ENCODE data around the gene GLUL. TPM values are rescaled to one million over a fixed set of nuclear protein-coding genes. Genes with fewer than 3 reads are reported as not detected.

Gene GLUL
- total RNA-seq, 1 donor from 2014 or later: 522 TPM

GRCh38 chr1:182428043-182428442 is 36.5 kb upstream of the GLUL start:
- TF ChIP-seq, protein P1, sequence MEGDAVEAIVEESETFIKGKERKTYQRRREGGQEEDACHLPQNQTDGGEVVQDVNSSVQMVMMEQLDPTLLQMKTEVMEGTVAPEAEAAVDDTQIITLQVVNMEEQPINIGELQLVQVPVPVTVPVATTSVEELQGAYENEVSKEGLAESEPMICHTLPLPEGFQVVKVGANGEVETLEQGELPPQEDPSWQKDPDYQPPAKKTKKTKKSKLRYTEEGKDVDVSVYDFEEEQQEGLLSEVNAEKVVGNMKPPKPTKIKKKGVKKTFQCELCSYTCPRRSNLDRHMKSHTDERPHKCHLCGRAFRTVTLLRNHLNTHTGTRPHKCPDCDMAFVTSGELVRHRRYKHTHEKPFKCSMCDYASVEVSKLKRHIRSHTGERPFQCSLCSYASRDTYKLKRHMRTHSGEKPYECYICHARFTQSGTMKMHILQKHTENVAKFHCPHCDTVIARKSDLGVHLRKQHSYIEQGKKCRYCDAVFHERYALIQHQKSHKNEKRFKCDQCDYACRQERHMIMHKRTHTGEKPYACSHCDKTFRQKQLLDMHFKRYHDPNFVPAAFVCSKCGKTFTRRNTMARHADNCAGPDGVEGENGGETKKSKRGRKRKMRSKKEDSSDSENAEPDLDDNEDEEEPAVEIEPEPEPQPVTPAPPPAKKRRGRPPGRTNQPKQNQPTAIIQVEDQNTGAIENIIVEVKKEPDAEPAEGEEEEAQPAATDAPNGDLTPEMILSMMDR (conservative IDR thresholded peaks at IDR 0.05): no peak
- H3K4me3 Mint-ChIP-seq: no peak overlapping the region
- H3K9me3 Mint-ChIP-seq: no peaks in the 10 kb centered on the region
- H3K36me3 Mint-ChIP-seq (ENCODE audit: low read depth): no peaks in the 10 kb centered on the region
- DNase-seq (ENCODE audit: low read depth, low spot score): no peak
- H3K4me1 Mint-ChIP-seq: no peaks in the 10 kb centered on the region
- no peak overlapping the region for H3K27ac Mint-ChIP-seq (ENCODE audit: unreplicated experiment)
- H3K27me3 Mint-ChIP-seq (ENCODE audit: low read depth): no peaks in the 10 kb centered on the region

DNA sequence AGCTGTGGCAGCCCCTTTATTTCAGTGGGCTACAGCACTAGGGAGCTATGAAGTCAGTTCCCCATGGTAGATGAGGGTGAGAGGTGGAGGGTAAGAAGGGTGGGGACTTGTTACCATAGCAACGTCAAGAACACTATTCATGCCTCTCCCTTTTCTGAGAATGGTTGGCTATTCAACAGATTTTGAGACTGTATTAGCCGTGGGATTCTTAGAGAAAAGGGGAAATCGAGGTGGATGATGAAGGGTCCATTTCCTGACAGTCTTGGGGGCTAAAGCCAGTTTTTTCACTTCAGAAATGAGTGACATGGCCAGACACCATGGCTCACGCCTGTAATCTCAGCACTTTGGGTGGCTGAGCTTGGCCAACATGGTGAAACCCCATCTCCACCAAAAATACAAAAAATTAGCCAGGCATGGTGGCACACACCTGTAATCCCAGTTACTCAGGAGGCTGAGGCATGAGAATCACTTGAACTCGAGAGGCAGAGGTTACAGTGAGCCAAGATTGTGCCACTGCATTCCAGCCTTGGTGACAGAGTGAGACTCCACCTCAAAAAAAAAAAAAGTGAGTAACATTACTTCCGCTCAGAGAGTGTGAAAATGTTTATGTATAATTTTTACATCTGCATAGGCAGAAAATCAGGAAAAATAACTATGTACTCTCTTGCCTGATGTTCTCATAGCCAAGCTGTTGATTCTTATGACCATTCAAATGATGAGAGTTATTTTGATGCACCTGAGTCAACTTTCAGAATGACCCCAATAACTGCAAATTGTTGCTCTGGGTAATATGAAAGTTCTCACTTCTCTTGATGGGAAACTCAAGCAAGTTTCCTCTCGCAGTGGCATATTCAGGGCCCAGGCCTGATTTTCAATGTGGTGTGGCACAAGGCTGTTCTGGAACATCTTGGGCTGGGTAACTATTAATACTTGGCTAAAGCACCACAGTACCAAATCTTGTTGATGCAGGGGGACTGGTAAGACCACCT is 35.1 kb upstream of the GLUL start:
- Mint-ChIP-seq H3K27ac (ENCODE audit: unreplicated experiment) (peak overlapping the region; percentile 46), H3K36me3 (ENCODE audit: low read depth) (no peaks in the 10 kb centered on the region), H3K9me3 (no peaks in the 10 kb centered on the region), H3K4me1 (no peaks in the 10 kb centered on the region), H3K4me3 (no peak overlapping the region), H3K27me3 (ENCODE audit: low read depth) (no peaks in the 10 kb centered on the region)
- TF ChIP-seq, protein P1 (conservative IDR thresholded peaks at IDR 0.05): no peak
- no peak for DNase-seq (ENCODE audit: low read depth, low spot score)

- H3K4me3 Mint-ChIP-seq: no peak overlapping the region
- no peak overlapping the region for H3K27ac Mint-ChIP-seq (ENCODE audit: unreplicated experiment)
- peaks cover 9% of the 10 kb centered on the region for H3K4me1 Mint-ChIP-seq
- peaks cover 3% of the 10 kb centered on the region for H3K9me3 Mint-ChIP-seq
- H3K36me3 Mint-ChIP-seq (ENCODE audit: low read depth): no peaks in the 10 kb centered on the region
- DNase-seq (ENCODE audit: low read depth, low spot score): no peak
- TF ChIP-seq, protein P1 (conservative IDR thresholded peaks at IDR 0.05): no peak
- no peaks in the 10 kb centered on the region for H3K27me3 Mint-ChIP-seq (ENCODE audit: low read depth)
These were observed 24.2 kb upstream of the GLUL start for GRCh38 chr1:182415789-182416188.

DNA sequence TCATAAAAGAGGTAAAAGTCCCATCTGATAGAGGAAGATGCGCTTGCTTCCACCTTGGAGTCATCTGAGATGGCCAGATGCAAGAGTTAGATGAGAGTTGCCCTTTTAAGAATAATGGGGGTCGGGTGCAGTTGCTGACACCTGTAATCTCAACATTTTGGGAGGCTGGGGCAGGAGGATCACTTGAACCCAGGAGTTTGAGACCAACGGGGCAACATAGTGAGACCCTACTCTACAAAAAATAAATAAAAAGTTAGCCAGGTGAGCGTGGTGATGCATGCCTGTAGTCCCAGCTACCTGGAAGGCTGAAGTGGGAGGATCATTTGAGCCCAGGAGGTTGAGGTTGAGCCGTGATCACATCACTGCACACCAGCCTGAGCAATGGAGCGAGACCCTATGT is 22.4 kb upstream of the GLUL start:
- H3K27me3 Mint-ChIP-seq (ENCODE audit: low read depth): no peaks in the 10 kb centered on the region
- H3K36me3 Mint-ChIP-seq (ENCODE audit: low read depth): no peaks in the 10 kb centered on the region
- no peak overlapping the region for H3K27ac Mint-ChIP-seq (ENCODE audit: unreplicated experiment)
- H3K9me3 Mint-ChIP-seq: peaks cover 5% of the 10 kb centered on the region
- no peak overlapping the region for H3K4me3 Mint-ChIP-seq
- peaks cover 9% of the 10 kb centered on the region for H3K4me1 Mint-ChIP-seq
- DNase-seq (ENCODE audit: low read depth, low spot score): no peak
- TF ChIP-seq, protein P1 (conservative IDR thresholded peaks at IDR 0.05): no peak

DNA sequence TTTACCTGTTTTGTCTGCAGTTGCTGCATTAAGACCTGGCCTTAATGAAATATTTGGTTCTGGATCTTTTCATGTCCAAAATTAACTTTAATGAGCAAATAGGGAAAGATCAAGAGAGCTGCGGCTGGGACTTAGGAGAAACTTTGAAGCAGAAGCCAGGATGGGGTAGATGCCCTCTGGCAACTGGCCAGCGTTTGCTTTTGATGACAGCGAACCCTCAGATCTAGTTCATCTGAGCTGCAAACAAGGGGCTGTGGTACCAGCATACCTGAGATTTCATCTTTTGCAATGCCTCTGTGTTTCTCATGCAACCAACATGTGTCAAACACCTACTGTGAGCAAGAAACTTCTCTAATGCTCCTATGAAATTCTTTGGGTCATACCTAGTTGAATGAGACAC is 21.9 kb upstream of the GLUL start:
- no peak for DNase-seq (ENCODE audit: low read depth, low spot score)
- Mint-ChIP-seq H3K9me3 (peaks cover 5% of the 10 kb centered on the region), H3K27ac (ENCODE audit: unreplicated experiment) (no peak overlapping the region), H3K4me1 (peaks cover 4% of the 10 kb centered on the region), H3K36me3 (ENCODE audit: low read depth) (no peaks in the 10 kb centered on the region), H3K4me3 (no peak overlapping the region), H3K27me3 (ENCODE audit: low read depth) (no peaks in the 10 kb centered on the region)
- TF ChIP-seq, protein P1 (conservative IDR thresholded peaks at IDR 0.05): no peak
